Adipose tissue (tissue), 3 donors: ENCODE measurements around the gene C2CD4C. TPM values are rescaled to one million over a fixed set of nuclear protein-coding genes. Genes with fewer than 3 reads are reported as not detected.
"Not testable (repeated sequence)": the region's sequence is repeated elsewhere in the genome, so short reads cannot be mapped to it uniquely, and the experiment has no call there.

Source experiments
- H3K27ac ChIP-seq: one replicate; pipeline ENCODE4 v1.5.1; 2013; ENCODE audit warnings: low read depth, low read length
- WGBS, 3 donors: extraction: QIAGEN DNeasy Blood & Tissue Kit; methylation state at CpG; one replicate each; pipeline ENCODE4 v1.1.7; 2013; 5-methylcytosine and 5-hydroxymethylcytosine counted together
- polyA plus RNA-seq, 3 donors: library from polyadenylated mRNA; stranded (reverse); fragments of 200-250 nt; gene quantifications; one replicate each; pipeline ENCODE4 v1.2.3, GENCODE V29; 2013
- donor health status: healthy with polysubstance abuse.
- donor health status: Bipolar disorder and iron deficiency.
- donor health status: healthy.

C2CD4C gene
- polyA plus RNA-seq, 3 donors: 0.51 to 4.9 (median 4.5) TPM

- WGBS, 3 donors: 81 to 89% (median 82%) methylated on average over 45 to 48 of the region's 48 CpGs
- H3K27ac ChIP-seq: no peak overlapping the region
Observed at GRCh38 chr19:440391-441212, 31.7 kb upstream of the C2CD4C start.

- WGBS, 3 donors: 81 to 88% (median 86%) methylated on average over 25 to 27 of the region's 27 CpGs
- H3K27ac ChIP-seq: no peak overlapping the region
Observed at GRCh38 chr19:439167-439900, 30.4 kb upstream of the C2CD4C start.

- H3K27ac ChIP-seq: no peak overlapping the region
- WGBS, 3 donors: 76 to 89% (median 77%) methylated on average over 26 to 29 of the region's 29 CpGs
Observed at GRCh38 chr19:438416-438958, 29.5 kb upstream of the C2CD4C start.

- no peak overlapping the region for H3K27ac ChIP-seq
- WGBS, 3 donors: 89 to 93% (median 90%) methylated on average over 22 of the region's 22 CpGs
Observed at GRCh38 chr19:437041-437440, 28.1 kb upstream of the C2CD4C start.

- no peak overlapping the region for H3K27ac ChIP-seq
- WGBS, 3 donors: 84 to 90% (median 90%) methylated on average over 22 to 29 of the region's 29 CpGs
Observed at GRCh38 chr19:436413-436950, 27.5 kb upstream of the C2CD4C start.

GRCh38 chr19:435707-436412, 26.9 kb upstream of the C2CD4C start:
- WGBS, 3 donors: 80 to 83% (median 83%) methylated on average over 33 of the region's 33 CpGs
- H3K27ac ChIP-seq: no peak overlapping the region

GRCh38 chr19:435056-435706, 26.2 kb upstream of the C2CD4C start:
- no peak overlapping the region for H3K27ac ChIP-seq
- 87 to 91% (median 87%) methylated on average over 26 of the region's 26 CpGs for WGBS, 3 donors

- WGBS, 3 donors: 89 to 94% (median 91%) methylated on average over 22 of the region's 22 CpGs
- H3K27ac ChIP-seq: no peak overlapping the region
Observed at GRCh38 chr19:434152-434960, 25.4 kb upstream of the C2CD4C start.

- H3K27ac ChIP-seq: no peak overlapping the region
- WGBS, 3 donors: 96 to 99% (median 99%) methylated on average over 6 to 10 of the region's 10 CpGs
Observed at GRCh38 chr19:430701-431100, 21.8 kb upstream of the C2CD4C start.

GRCh38 chr19:428149-428548, 19.2 kb upstream of the C2CD4C start:
- 89 to 92% (median 92%) methylated on average over 15 of the region's 15 CpGs for WGBS, 3 donors
- H3K27ac ChIP-seq: no peak overlapping the region

- 58 to 74% (median 66%) methylated on average over 11 to 17 of the region's 19 CpGs for WGBS, 3 donors
- H3K27ac ChIP-seq: not testable (repeated sequence)
Observed at GRCh38 chr19:427675-428074, 18.7 kb upstream of the C2CD4C start.

- H3K27ac ChIP-seq: no peak overlapping the region
Observed at GRCh38 chr19:426725-427445, 17.9 kb upstream of the C2CD4C start.

GRCh38 chr19:425056-425455, 16.1 kb upstream of the C2CD4C start:
- H3K27ac ChIP-seq: no peak overlapping the region
- 94 to 95% (median 94%) methylated on average over 26 of the region's 26 CpGs for WGBS, 3 donors

More at GRCh38 chr19:426725-427445, 17.9 kb upstream of the C2CD4C start:
- 80 to 89% (median 86%) methylated on average over 44 to 48 of the region's 51 CpGs for WGBS, 3 donors

GRCh38 chr19:424546-424945, 15.6 kb upstream of the C2CD4C start:
- H3K27ac ChIP-seq: no peak overlapping the region
- WGBS, 3 donors: 91 to 95% (median 93%) methylated on average over 15 of the region's 15 CpGs

- H3K27ac ChIP-seq: no peak overlapping the region
- WGBS, 3 donors: 76 to 90% (median 81%) methylated on average over 25 of the region's 25 CpGs
Observed at GRCh38 chr19:423691-424466, 14.9 kb upstream of the C2CD4C start.

GRCh38 chr19:422917-423226, 13.9 kb upstream of the C2CD4C start:
- WGBS, 3 donors: 84 to 86% (median 84%) methylated on average over 5 to 7 of the region's 9 CpGs
- not testable (repeated sequence) for H3K27ac ChIP-seq
